H9 (cell line): ENCODE measurements around the gene P2RX5. TPM values are rescaled to one million over a fixed set of nuclear protein-coding genes. Genes with fewer than 3 reads are reported as not detected.

Experiments
- DNase-seq: peaks from one replicate; pipeline ENCODE4 v3.0.0-alpha.2; 2017
- H2AFZ ChIP-seq: one replicate; pipeline ENCODE4 v1.6.1; 2013; ENCODE audit warnings: mild to moderate bottlenecking, low read length, control low read depth, moderate library complexity
- H2AK5ac ChIP-seq: 2 replicates; pipeline ENCODE4 v1.6.1; 2013; ENCODE audit warnings: low read length, control low read depth, mixed read lengths; ENCODE audit not compliant: insufficient read length
- H2BK120ac ChIP-seq: one replicate; pipeline ENCODE4 v1.6.1; 2013; ENCODE audit warnings: low read depth, mild to moderate bottlenecking, low read length, control low read depth, inconsistent platforms; ENCODE audit not compliant: poor library complexity, severe bottlenecking
- H2BK12ac ChIP-seq: 2 replicates; pipeline ENCODE4 v1.6.1; 2013; ENCODE audit warnings: low read length, control low read depth, mixed read lengths, low read depth; ENCODE audit not compliant: insufficient read length
- H2BK15ac ChIP-seq: 2 replicates; pipeline ENCODE4 v1.6.1; 2013; ENCODE audit warnings: low read depth, low read length, control low read depth
- H2BK20ac ChIP-seq: one replicate; pipeline ENCODE4 v1.6.1; 2013; ENCODE audit warnings: low read depth, mild to moderate bottlenecking, low read length, control low read depth, inconsistent platforms; ENCODE audit not compliant: poor library complexity, severe bottlenecking
- H2BK5ac ChIP-seq: 2 replicates; pipeline ENCODE4 v1.6.1; 2013; ENCODE audit warnings: low read length, control low read depth, mixed read lengths; ENCODE audit not compliant: insufficient read length
- H3K14ac ChIP-seq: 2 replicates; pipeline ENCODE4 v1.6.1; 2013; ENCODE audit warnings: low read length, control low read depth; ENCODE audit not compliant: insufficient read depth
- H3K18ac ChIP-seq: 2 replicates; pipeline ENCODE4 v1.6.1; 2013; ENCODE audit warnings: low read depth, mild to moderate bottlenecking, mixed read lengths, low read length, control low read depth; ENCODE audit not compliant: insufficient read length
- H3K23ac ChIP-seq: 2 replicates; pipeline ENCODE4 v1.6.1; 2013; ENCODE audit warnings: low read length, control low read depth, mixed read lengths, low read depth; ENCODE audit not compliant: insufficient read length
- H3K23me2 ChIP-seq: 2 replicates; pipeline ENCODE4 v1.6.1; 2013; ENCODE audit warnings: low read depth, mild to moderate bottlenecking, mixed read lengths, low read length, control low read depth; ENCODE audit not compliant: insufficient read length, poor library complexity, severe bottlenecking
- H3K27ac ChIP-seq: 2 replicates; pipeline ENCODE4 v1.5.1; 2013; ENCODE audit warnings: low read length, control low read depth, mixed read lengths, low read depth; ENCODE audit not compliant: insufficient read length
- H3K27me3 ChIP-seq: 2 replicates; pipeline ENCODE4 v1.6.1; 2013; ENCODE audit warnings: low read length, control low read depth, inconsistent platforms; ENCODE audit not compliant: insufficient read depth
- H3K4ac ChIP-seq: 2 replicates; pipeline ENCODE4 v1.6.1; 2013; ENCODE audit warnings: low read depth, mild to moderate bottlenecking, control low read depth, inconsistent platforms, low read length, moderate library complexity
- H3K4me1 ChIP-seq: 2 replicates; pipeline ENCODE4 v1.6.1; 2013; ENCODE audit warnings: low read length, control low read depth, inconsistent platforms; ENCODE audit not compliant: insufficient read depth
- H3K4me2 ChIP-seq: 2 replicates; pipeline ENCODE4 v1.6.1; 2013; ENCODE audit warnings: low read length, control low read depth, mixed read lengths; ENCODE audit not compliant: insufficient read length, insufficient read depth
- H3K56ac ChIP-seq: 2 replicates; pipeline ENCODE4 v1.6.1; 2013; ENCODE audit warnings: low read depth, mild to moderate bottlenecking, mixed read lengths, low read length, control low read depth; ENCODE audit not compliant: insufficient read length
- H3K79me1 ChIP-seq: 2 replicates; pipeline ENCODE4 v1.6.1; 2013; ENCODE audit warnings: low read depth, mild to moderate bottlenecking, moderate library complexity, low read length, control low read depth, inconsistent platforms; ENCODE audit not compliant: insufficient read depth, poor library complexity, severe bottlenecking
- H3K79me2 ChIP-seq: 2 replicates; pipeline ENCODE4 v1.6.1; 2013; ENCODE audit warnings: low read length, control low read depth, inconsistent platforms; ENCODE audit not compliant: insufficient read depth
- H3K9ac ChIP-seq: 2 replicates; pipeline ENCODE4 v1.6.1; 2013; ENCODE audit warnings: low read length, control low read depth, mixed read lengths; ENCODE audit not compliant: insufficient read length; ENCODE audit errors: extremely low read depth
- H3K9me3 ChIP-seq: one replicate; pipeline ENCODE4 v1.6.1; 2013; ENCODE audit warnings: low read depth, low read length, inconsistent platforms; ENCODE audit not compliant: control insufficient read depth
- H3T11ph ChIP-seq: one replicate; pipeline ENCODE4 v1.6.1; 2013; ENCODE audit warnings: mild to moderate bottlenecking, low read length, control low read depth, inconsistent platforms
- H4K20me1 ChIP-seq: one replicate; pipeline ENCODE4 v1.6.1; 2013; ENCODE audit not compliant: control insufficient read depth, insufficient read length, insufficient read depth
- H4K5ac ChIP-seq: 2 replicates; pipeline ENCODE4 v1.6.1; 2013; ENCODE audit warnings: low read depth, mild to moderate bottlenecking, mixed read lengths, low read length, control low read depth; ENCODE audit not compliant: insufficient read length
- H4K8ac ChIP-seq: replicated peaks from 2 replicates; pipeline ENCODE4 v1.6.1; 2013; ENCODE audit warnings: low read length, control low read depth, mixed read lengths, low read depth; ENCODE audit not compliant: insufficient read length
- H4K91ac ChIP-seq: 2 replicates; pipeline ENCODE4 v1.6.1; 2013; ENCODE audit warnings: low read depth, mild to moderate bottlenecking, moderate library complexity, mixed read lengths, low read length, control low read depth; ENCODE audit not compliant: insufficient read length
- H3K27ac Mint-ChIP-seq, 3 experiments: 2 replicates in 2 of 3; 3 replicates in 1 of 3; pipeline ENCODE4 v1.8.0; 2020 to 2021; ENCODE audit warnings: mixed read lengths in 3 of 3, mild to moderate bottlenecking in 1 of 3, moderate library complexity in 1 of 3
- H3K27me3 Mint-ChIP-seq: 2 replicates; pipeline ENCODE4 v1.8.0; 2021; ENCODE audit warnings: low read depth, mild to moderate bottlenecking, moderate library complexity, mixed read lengths
- H3K36me3 Mint-ChIP-seq, 3 experiments: 2 replicates in 2 of 3; 3 replicates in 1 of 3; pipeline ENCODE4 v1.8.0; 2020 to 2021; ENCODE audit warnings: low read depth in 3 of 3, mixed read lengths in 3 of 3; ENCODE audit not compliant: insufficient read depth in 1 of 3
- H3K4me1 Mint-ChIP-seq, 2 experiments: 2 replicates each; pipeline ENCODE4 v1.8.0; 2020; ENCODE audit warnings: mixed read lengths in 2 of 2
- H3K4me3 Mint-ChIP-seq, 2 experiments: 2 replicates in 1 of 2; 3 replicates in 1 of 2; pipeline ENCODE4 v1.8.0; 2020 to 2021; ENCODE audit warnings: mild to moderate bottlenecking in 2 of 2, mixed read lengths in 2 of 2, moderate library complexity in 1 of 2
- H3K9me3 Mint-ChIP-seq, 2 experiments: 2 replicates in 1 of 2; 3 replicates in 1 of 2; pipeline ENCODE4 v1.8.0; 2020; ENCODE audit warnings: mild to moderate bottlenecking in 2 of 2, mixed read lengths in 2 of 2, moderate library complexity in 1 of 2
- WGBS: extraction: QIAGEN DNeasy Blood & Tissue Kit; methylation state at CpG from one replicate; pipeline ENCODE4 v1.1.7; 2013; ENCODE audit warnings: missing lambda C conversion rate, low lambda C conversion rate, mixed read lengths; ENCODE audit not compliant: insufficient read length; ENCODE audit errors: extremely low coverage; 5-methylcytosine and 5-hydroxymethylcytosine counted together
- total RNA-seq: library from RNA; stranded (reverse); gene quantifications from 2 replicates; pipeline ENCODE4 v1.2.1, GENCODE V29; 2021
- TF ChIP-seq, protein P1 (sequence below): fragments of 200-600 bp; sonication (generic); conservative IDR thresholded peaks from 3 replicates; pipeline ENCODE4 v1.8.0; 2021; ENCODE audit warnings: antibody characterized with exemption, mild to moderate bottlenecking

Gene P2RX5
- total RNA-seq, 1 experiment from 2014 or later: 4.7 TPM

DNA sequence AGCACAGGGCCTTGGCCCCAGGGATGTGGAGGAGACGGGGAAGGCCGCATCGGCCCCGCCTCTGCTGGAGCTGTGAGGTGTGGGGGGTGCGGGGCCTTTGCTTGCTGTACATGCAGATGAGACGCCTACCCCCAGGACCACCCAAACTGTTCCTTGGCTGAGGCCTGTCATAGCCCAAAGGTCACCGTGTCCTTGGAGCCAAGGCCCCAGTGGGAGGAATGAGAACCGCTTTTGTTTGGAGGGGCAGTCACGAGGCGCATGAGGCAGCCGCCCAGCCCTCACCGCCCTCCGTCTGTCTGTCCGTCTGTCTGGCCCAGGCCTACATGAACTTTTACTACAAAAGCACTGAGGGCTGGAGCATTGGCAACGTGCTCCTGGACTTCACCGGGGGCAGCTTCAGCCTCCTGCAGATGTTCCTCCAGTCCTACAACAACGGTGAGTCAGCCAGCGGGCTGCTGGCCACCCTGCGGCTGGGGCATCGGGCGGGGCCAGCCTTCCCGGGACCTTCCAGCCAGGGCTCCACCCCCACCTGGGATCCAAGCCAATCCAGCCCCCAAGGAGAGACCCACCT is 36.3 kb downstream of the P2RX5 start:
- DNase-seq: peak; percentile 42
- Histone ChIP-seq H3K4me1 (no peaks in the 10 kb centered on the region), H4K20me1 (no peaks in the 10 kb centered on the region), H4K5ac (no peak overlapping the region), H2BK5ac (no peak overlapping the region), H3K23ac (no peak overlapping the region), H3K4ac (no peak overlapping the region), H3K79me2 (no peaks in the 10 kb centered on the region), H4K91ac (no peak overlapping the region), H2AFZ (no peak overlapping the region), H2BK12ac (no peak overlapping the region), H3K56ac (no peak overlapping the region), H3K18ac (no peak overlapping the region), H3K4me2 (no peak overlapping the region), H3K9ac (no peak overlapping the region), H3K9me3 (no peaks in the 10 kb centered on the region), H3K27ac (no peak overlapping the region), H3K27me3 (no peaks in the 10 kb centered on the region), H2BK15ac (no peak overlapping the region), H4K8ac (no peak overlapping the region), H3K14ac (peak overlapping the region; percentile 38; the same call in 1 of the 2 replicates), H3T11ph (no peak overlapping the region), H3K79me1 (no peaks in the 10 kb centered on the region), H3K23me2 (no peaks in the 10 kb centered on the region), H2BK20ac (no peak overlapping the region), H2BK120ac (no peak overlapping the region), H2AK5ac (no peak overlapping the region)
- Mint-ChIP-seq H3K27ac (peak overlapping the region in 1 of 3 experiments; percentile 75; a peak in 3 of 7 replicates), H3K9me3 (no peaks in the 10 kb centered on the region), H3K4me1 (peaks cover 8 to 12% of the 10 kb centered on the region in 2 experiments), H3K36me3 (peaks cover 7 to 35% (median 10%) of the 10 kb centered on the region in 3 experiments), H3K27me3 (no peaks in the 10 kb centered on the region), H3K4me3 (no peak overlapping the region)
- TF ChIP-seq, protein P1, sequence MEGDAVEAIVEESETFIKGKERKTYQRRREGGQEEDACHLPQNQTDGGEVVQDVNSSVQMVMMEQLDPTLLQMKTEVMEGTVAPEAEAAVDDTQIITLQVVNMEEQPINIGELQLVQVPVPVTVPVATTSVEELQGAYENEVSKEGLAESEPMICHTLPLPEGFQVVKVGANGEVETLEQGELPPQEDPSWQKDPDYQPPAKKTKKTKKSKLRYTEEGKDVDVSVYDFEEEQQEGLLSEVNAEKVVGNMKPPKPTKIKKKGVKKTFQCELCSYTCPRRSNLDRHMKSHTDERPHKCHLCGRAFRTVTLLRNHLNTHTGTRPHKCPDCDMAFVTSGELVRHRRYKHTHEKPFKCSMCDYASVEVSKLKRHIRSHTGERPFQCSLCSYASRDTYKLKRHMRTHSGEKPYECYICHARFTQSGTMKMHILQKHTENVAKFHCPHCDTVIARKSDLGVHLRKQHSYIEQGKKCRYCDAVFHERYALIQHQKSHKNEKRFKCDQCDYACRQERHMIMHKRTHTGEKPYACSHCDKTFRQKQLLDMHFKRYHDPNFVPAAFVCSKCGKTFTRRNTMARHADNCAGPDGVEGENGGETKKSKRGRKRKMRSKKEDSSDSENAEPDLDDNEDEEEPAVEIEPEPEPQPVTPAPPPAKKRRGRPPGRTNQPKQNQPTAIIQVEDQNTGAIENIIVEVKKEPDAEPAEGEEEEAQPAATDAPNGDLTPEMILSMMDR: no peak
- WGBS: no CpG with 5 or more reads among the region's 22 CpGs
